Measurements from ENCODE around the gene IFITM10. TPM values are rescaled to one million over a fixed set of nuclear protein-coding genes. Genes with fewer than 3 reads are reported as not detected.

The IFITM10 gene
- total and polyA plus RNA-seq, 9 of the 15 experiments (the other 6 are each of a cell fraction or from before 2014, with no cell fraction given), result 0.08 to 0.13 (median 0.09) TPM; not detected in 6

DNA sequence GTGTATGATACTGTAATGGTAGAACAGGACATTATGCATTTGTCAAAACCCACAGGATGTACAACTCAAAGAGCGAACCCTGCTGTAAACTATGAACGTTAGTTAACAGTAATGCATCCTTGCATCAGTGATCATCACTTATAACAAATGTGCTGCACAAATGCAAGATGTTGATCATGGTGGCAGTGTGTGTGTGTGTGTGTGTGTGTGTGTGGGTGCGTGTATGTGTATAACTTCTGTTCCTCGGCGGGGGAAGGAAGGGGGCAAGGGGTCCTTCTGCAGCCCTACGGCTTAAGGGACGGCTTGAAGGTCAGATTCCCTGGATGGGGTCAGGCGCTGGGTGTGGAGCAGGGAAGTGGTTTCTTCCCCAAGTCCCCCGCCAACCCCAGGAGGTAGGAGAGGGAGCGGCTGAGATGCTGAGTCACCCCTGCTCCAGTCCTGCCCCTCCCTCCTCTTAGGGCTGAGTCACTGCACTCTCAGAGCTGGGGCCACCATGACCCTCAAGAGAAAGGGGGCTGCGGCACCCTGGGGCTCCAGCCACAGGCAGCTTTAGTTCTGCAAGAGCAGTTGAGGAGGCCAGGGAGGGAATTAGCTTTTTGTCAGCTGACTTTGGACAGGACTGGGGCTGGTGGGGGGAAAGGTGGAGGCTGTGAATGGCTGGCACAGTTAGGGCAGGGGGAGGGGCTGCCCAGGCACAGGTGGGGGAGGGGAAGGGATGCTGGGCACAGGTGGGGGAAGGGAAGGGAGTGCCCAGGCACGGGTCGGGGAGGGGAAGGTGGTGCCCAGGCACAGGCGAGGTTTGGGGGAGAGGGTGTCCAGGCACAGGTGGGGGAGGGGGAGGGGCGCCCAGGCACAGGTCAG is 22.1 kb upstream of the IFITM10 start (continued):
- TF ChIP-seq, protein P1, sequence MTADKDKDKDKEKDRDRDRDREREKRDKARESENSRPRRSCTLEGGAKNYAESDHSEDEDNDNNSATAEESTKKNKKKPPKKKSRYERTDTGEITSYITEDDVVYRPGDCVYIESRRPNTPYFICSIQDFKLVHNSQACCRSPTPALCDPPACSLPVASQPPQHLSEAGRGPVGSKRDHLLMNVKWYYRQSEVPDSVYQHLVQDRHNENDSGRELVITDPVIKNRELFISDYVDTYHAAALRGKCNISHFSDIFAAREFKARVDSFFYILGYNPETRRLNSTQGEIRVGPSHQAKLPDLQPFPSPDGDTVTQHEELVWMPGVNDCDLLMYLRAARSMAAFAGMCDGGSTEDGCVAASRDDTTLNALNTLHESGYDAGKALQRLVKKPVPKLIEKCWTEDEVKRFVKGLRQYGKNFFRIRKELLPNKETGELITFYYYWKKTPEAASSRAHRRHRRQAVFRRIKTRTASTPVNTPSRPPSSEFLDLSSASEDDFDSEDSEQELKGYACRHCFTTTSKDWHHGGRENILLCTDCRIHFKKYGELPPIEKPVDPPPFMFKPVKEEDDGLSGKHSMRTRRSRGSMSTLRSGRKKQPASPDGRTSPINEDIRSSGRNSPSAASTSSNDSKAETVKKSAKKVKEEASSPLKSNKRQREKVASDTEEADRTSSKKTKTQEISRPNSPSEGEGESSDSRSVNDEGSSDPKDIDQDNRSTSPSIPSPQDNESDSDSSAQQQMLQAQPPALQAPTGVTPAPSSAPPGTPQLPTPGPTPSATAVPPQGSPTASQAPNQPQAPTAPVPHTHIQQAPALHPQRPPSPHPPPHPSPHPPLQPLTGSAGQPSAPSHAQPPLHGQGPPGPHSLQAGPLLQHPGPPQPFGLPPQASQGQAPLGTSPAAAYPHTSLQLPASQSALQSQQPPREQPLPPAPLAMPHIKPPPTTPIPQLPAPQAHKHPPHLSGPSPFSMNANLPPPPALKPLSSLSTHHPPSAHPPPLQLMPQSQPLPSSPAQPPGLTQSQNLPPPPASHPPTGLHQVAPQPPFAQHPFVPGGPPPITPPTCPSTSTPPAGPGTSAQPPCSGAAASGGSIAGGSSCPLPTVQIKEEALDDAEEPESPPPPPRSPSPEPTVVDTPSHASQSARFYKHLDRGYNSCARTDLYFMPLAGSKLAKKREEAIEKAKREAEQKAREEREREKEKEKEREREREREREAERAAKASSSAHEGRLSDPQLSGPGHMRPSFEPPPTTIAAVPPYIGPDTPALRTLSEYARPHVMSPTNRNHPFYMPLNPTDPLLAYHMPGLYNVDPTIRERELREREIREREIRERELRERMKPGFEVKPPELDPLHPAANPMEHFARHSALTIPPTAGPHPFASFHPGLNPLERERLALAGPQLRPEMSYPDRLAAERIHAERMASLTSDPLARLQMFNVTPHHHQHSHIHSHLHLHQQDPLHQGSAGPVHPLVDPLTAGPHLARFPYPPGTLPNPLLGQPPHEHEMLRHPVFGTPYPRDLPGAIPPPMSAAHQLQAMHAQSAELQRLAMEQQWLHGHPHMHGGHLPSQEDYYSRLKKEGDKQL (CRISPR knock-in tag; IDR thresholded peaks at IDR 0.05; ENCODE audit: borderline replicate concordance), result no peak
- TF ChIP-seq, protein P2, sequence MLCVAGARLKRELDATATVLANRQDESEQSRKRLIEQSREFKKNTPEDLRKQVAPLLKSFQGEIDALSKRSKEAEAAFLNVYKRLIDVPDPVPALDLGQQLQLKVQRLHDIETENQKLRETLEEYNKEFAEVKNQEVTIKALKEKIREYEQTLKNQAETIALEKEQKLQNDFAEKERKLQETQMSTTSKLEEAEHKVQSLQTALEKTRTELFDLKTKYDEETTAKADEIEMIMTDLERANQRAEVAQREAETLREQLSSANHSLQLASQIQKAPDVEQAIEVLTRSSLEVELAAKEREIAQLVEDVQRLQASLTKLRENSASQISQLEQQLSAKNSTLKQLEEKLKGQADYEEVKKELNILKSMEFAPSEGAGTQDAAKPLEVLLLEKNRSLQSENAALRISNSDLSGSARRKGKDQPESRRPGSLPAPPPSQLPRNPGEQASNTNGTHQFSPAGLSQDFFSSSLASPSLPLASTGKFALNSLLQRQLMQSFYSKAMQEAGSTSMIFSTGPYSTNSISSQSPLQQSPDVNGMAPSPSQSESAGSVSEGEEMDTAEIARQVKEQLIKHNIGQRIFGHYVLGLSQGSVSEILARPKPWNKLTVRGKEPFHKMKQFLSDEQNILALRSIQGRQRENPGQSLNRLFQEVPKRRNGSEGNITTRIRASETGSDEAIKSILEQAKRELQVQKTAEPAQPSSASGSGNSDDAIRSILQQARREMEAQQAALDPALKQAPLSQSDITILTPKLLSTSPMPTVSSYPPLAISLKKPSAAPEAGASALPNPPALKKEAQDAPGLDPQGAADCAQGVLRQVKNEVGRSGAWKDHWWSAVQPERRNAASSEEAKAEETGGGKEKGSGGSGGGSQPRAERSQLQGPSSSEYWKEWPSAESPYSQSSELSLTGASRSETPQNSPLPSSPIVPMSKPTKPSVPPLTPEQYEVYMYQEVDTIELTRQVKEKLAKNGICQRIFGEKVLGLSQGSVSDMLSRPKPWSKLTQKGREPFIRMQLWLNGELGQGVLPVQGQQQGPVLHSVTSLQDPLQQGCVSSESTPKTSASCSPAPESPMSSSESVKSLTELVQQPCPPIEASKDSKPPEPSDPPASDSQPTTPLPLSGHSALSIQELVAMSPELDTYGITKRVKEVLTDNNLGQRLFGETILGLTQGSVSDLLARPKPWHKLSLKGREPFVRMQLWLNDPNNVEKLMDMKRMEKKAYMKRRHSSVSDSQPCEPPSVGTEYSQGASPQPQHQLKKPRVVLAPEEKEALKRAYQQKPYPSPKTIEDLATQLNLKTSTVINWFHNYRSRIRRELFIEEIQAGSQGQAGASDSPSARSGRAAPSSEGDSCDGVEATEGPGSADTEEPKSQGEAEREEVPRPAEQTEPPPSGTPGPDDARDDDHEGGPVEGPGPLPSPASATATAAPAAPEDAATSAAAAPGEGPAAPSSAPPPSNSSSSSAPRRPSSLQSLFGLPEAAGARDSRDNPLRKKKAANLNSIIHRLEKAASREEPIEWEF (CRISPR knock-in tag; IDR thresholded peaks at IDR 0.05), result no peak
- TF ChIP-seq, protein P3, sequence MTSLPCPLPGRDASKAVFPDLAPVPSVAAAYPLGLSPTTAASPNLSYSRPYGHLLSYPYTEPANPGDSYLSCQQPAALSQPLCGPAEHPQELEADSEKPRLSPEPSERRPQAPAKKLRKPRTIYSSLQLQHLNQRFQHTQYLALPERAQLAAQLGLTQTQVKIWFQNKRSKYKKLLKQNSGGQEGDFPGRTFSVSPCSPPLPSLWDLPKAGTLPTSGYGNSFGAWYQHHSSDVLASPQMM (CRISPR knock-in tag; IDR thresholded peaks at IDR 0.05), result no peak
- no peak for TF ChIP-seq RFX1 (IDR thresholded peaks at IDR 0.05)
- TF ChIP-seq MAFG (tag; conservative IDR thresholded peaks at IDR 0.05), result peak; percentile 98
- no peak for TF ChIP-seq ELF2 (CRISPR knock-in tag; IDR thresholded peaks at IDR 0.05)
- no peak for TF ChIP-seq SNRNP70 (optimal IDR thresholded peaks at IDR 0.05; ENCODE audit: low read depth, low read length)
- TF ChIP-seq CBX8 (IDR thresholded peaks at IDR 0.05; ENCODE audit: borderline replicate concordance, extremely low read depth, low read depth, low read length, poor library complexity, severe bottlenecking), result no peak
- TF ChIP-seq, protein P4, sequence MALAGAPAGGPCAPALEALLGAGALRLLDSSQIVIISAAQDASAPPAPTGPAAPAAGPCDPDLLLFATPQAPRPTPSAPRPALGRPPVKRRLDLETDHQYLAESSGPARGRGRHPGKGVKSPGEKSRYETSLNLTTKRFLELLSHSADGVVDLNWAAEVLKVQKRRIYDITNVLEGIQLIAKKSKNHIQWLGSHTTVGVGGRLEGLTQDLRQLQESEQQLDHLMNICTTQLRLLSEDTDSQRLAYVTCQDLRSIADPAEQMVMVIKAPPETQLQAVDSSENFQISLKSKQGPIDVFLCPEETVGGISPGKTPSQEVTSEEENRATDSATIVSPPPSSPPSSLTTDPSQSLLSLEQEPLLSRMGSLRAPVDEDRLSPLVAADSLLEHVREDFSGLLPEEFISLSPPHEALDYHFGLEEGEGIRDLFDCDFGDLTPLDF (CRISPR knock-in tag; IDR thresholded peaks at IDR 0.05), result no peak
- no peak for TF ChIP-seq POLR2AphosphoS5 (IDR thresholded peaks at IDR 0.05; ENCODE audit: control insufficient read depth, insufficient read depth, low read depth, low read length)
- peak; percentile 45; the same call in 1 of the 2 replicates for TF ChIP-seq SMARCA5 (IDR thresholded peaks at IDR 0.05)
- TF ChIP-seq PTBP1 (IDR thresholded peaks at IDR 0.05; ENCODE audit: low read depth, low read length), result no peak
- 0 out of 2 replicates have a peak, but pooled peaks have one; percentile 16 for TF ChIP-seq HCFC1 (IDR thresholded peaks at IDR 0.05; ENCODE audit: low read depth, low read length)

Measured in K562 (cell line).